Dermis blood vessel endothelial cell (primary cell): Measurements from ENCODE around the gene ARHGAP23. TPM values are rescaled to one million over a fixed set of nuclear protein-coding genes. Genes with fewer than 3 reads are reported as not detected.
"Not testable (repeated sequence)": the region's sequence is repeated elsewhere in the genome, so short reads cannot be mapped to it uniquely, and the experiment has no call there.

Source experiments
- DNase-seq: peaks from one replicate; pipeline ENCODE4 v3.0.0; 2010
- total RNA-seq: library from RNA; depleted of rRNA; stranded (reverse); fragments of >200 nt; gene quantifications from 2 replicates; pipeline ENCODE4 v1.2.3, GENCODE V29; 2014

ARHGAP23 gene
- total RNA-seq, 1 donor from 2014 or later, result 34.9 TPM

DNA sequence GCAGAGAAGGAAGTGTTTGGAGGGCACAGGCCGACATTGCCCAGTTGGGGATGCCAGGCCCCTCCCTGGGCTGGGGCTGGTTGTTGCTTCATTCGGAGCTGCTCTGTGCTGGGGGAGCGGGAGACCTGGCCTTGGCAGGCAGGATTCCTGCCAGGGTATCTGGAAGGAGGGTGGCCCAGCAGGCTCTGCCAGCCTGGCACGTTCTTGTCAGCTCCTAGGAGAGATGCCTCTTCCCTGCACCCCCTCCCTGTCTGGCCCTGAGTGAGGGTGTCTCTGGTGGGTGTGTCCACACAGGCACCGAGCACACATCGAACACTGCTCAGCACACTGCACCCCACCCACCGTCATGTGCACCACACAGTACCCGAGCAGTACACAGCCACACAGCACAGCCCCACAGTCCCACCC is 35.2 kb downstream of the ARHGAP23 start:
- DNase-seq, result no peak

DNA sequence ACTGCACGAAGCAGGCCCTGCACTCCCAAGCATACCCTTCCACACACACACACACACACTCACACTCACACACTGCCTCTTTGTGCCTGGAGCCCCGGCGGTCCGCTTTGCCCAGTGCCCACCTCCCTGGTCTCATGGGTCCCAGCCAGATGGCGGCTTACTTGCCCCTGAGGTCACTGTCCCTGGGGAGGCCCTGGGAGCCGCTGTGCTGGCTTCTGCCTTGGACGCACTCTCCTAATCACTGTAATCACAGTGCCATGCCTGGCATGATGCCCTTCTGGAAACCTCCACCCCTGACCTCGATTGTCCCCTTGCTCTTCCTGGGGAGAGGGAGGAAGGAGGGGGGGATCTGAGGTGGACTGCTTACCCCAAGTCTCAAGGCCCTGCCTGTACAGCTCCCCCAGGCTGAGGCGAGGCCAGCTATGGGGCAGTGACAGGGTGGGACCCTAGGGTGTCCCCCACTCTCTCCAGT is 36.0 kb downstream of the ARHGAP23 start:
- peak; percentile 43 for DNase-seq

DNA sequence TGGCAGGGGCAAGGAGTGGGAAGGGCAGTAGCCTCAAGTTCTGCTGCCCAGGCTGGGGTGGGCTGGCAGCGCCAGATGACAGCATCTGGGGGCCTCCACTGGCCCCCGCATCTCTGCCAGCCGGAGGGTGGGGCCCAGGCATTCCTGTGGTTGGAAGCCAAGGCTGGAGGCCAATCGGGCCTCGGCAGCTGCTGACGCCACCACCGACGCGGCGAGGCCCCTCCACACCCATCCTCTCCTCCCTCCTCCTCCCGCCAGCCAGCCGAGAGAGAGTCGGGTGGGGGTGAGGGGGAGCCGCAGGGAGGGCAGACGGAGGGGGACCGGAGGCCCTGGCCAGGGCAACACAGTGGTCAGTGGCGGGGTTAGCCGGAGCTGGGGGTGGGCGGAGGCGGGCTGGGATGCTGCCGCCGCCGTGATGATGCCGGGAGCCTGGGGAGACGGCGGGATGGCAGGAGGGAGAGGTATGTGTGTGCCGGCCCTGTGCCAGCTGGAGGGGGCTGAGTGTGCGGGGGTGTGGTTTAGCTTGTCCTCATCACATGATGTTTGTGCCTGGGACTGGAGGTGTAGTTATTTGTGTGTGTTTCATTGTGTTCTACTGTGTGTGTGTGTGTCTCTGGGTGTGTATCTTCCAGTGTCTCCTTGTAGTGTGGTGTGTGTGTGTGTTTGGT is 36.6 kb downstream of the ARHGAP23 start:
- peak; percentile 86 for DNase-seq

- no peak for DNase-seq
Measured at GRCh38 chr17:38465391-38466345, 37.4 kb downstream of the ARHGAP23 start.

- no peak for DNase-seq
Measured at GRCh38 chr17:38466346-38467315, 38.4 kb downstream of the ARHGAP23 start.

- DNase-seq, result no peak
Measured at GRCh38 chr17:38467491-38467890, 39.2 kb downstream of the ARHGAP23 start.

- peak; percentile 48 for DNase-seq
Measured at GRCh38 chr17:38469875-38470274, 41.6 kb downstream of the ARHGAP23 start.

DNA sequence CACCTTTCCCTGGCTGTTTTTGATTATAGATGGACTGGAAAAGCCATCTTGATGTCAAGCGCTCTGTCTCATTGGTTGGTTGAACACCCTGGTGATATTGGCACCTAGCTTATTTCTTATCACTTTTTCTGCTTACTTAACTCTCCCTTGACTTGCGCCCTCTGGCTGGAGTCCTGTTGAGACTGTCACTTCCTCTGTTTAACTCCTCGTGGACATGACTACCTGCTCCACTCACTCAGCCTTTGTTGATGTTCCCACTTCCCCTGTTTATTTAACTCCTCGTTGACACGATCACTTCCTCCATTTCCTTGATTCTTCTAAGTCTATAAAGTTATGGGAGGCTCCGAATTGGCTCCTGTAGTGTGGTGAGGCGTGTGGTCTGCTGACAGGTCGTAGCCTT is 43.0 kb downstream of the ARHGAP23 start:
- peak; percentile 83 for DNase-seq

- DNase-seq, result peak; percentile 59
Measured at GRCh38 chr17:38474666-38475065, 46.4 kb downstream of the ARHGAP23 start.

- DNase-seq, result no peak
Measured at GRCh38 chr17:38476549-38476948, 48.3 kb downstream of the ARHGAP23 start.

DNA sequence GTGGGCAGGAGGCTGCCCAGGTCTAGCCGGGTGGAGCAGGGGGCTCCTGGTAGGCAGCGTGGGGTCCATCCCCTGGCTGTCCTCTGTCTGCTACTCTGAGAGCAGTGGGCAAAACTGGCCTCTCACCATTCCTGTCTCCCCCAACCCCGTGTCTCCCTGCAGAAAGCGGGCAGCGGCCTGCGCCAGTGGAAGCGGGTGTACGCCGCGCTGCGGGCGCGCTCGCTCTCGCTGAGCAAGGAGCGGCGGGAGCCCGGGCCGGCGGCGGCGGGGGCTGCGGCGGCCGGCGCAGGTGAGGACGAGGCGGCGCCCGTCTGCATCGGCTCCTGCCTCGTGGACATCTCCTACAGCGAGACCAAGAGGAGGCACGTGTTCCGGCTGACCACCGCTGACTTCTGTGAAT is 49.2 kb downstream of the ARHGAP23 start:
- DNase-seq, result not testable (repeated sequence)

DNA sequence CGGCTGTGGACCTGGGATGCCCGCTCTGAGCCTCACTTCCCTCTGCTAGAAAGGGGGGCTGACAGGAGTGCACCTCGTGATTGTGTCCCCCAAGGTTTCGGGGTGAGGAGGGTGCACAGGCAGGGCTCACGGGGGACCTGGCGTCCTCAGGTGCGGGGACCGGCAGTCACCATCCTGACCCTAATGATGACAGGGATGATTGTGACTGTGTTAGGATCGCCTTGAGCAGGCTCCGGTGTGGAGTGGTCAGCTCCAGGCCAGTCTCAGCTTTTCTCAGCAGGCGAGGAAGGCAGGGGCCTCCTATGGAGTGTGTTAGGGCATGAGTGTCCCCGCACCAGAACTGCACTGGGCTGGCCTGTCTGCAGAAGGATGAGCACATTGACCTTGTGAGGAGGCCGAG is 49.7 kb downstream of the ARHGAP23 start:
- DNase-seq, result not testable (repeated sequence)

- not testable (repeated sequence) for DNase-seq
Measured at GRCh38 chr17:38478667-38479066, 50.4 kb downstream of the ARHGAP23 start.

GRCh38 chr17:38482039-38482699 is 53.9 kb downstream of the ARHGAP23 start:
- DNase-seq, result not testable (repeated sequence)

DNA sequence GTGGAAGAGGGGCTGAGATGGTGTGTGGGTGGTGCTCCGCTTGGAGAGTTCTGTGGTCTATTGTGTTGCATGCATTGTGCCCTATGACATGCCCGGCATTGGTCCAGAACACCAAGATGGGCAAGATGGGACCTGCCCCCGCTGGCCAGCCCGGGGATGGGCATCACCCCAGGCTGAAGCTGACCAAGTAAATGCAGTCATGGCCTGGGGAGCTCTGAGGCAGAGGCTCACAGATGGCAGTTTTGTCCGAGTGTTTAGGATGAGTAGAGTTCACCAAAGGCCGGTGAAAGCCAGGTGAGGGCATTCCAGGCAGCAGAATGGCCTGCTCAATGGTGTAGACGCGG is 54.4 kb downstream of the ARHGAP23 start:
- DNase-seq, result not testable (repeated sequence)

DNA sequence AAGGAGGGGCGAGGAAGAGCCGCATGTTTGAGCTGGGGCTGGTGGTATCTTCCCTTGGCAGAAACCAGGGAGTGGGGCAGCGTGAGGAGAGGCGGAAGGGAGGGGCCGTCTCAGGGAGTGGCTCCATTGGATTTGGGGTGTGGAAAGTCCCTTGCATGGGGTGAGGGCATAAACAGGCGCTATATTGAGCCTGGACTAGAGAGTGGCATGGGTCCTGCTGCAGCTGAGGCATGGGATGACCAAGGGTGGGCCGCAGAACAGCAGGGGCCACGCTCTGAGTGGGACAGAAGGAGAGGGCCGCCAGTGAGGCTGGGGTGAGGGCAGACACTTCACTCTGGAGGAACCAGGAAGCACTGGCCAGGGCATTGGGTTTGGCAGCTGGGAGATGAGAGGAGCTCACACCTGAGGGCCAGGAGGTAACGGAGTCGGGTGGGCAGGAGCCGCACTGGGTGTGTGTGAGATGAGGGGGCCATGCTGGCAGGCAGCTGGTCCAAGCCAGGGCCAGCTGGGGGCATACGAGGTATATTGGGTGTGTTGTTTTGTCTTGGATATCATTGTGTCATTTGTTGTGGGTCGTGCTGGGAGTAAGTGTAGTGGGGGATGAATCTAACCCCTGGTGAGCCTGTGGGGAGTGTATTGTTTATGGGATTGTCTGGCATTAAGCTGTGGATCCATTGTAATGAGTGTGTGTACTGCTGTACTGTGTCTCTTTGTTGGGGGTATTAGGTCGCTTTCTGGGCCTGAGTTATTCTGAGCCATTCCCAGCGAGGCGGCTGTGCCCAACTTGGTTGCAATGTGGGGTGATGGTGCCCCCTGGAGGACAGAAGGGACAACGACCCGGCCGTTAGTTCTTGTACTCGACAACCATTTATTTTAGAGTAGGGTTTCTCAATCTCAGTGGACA is 56.2 kb downstream of the ARHGAP23 start:
- DNase-seq, result peak; percentile 78

GRCh38 chr17:38485146-38485468 is 56.8 kb downstream of the ARHGAP23 start:
- DNase-seq, result no peak

DNA sequence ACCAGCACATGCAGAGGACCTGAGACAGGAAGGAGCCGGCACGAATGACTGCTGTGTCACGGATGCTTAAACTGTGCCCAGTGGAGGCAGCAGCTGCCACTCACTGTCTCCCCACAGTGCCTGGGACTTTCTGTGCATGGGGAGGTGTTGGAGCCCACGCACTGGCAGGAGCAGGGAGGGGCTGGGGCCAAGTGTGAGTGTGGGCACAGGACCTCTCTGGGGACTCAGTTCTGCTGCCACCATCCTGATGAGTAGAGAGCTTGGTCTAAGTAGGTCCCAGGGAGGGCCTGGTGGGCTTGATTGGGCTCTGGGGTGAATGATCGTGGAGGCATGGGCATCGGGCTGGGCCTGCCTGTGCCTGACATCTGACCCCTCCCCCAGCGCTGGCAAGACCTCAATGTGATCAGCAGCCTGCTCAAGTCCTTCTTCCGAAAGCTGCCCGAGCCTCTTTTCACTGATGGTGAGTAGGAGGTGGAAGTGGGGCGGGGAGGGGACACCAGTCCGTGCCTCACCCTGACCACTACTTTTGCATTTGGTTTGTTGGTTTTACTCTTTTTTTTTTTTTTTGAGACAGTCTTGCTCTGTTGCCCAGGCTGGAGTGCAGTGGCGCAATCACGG is 57.5 kb downstream of the ARHGAP23 start:
- DNase-seq, result not testable (repeated sequence)

- DNase-seq, result not testable (repeated sequence)
Measured at GRCh38 chr17:38489774-38490173, 61.5 kb downstream of the ARHGAP23 start.

DNA sequence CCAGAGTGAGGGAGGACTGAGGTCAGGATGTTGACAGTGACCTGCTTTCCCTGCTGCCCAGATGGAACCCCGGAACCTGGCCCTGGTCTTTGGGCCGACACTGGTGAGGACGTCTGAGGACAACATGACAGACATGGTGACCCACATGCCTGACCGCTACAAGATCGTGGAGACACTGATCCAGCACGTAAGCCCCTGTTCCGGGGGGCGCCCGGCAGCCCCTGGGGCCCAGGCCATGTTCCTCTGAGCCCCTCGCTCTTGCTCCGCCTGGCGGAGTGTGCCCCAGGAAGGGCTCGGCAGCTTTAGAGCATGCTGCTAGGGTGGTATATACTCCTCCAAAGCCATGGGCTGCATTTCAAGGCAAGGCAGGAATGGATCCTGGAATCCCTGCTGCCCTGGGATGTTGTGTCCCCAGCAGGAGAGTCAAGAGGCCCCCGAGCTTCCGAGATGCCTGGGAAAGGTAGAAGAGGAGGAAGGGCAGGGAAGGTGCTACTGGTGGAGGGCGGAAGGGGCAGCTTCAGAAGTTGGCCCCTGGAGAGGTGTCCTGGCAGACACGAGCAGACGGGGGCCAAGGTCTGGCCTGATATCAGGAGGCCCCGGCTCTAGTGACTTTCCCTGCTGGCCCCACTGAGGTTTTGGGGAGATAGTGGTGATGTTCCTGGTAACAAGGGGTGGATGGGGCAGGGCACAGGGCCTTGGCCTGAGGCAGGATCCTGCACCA is 63.2 kb downstream of the ARHGAP23 start:
- not testable (repeated sequence) for DNase-seq
